GM08714 (cell line): ENCODE measurements around the gene PAX5.

ENCODE experiments used
- H3K4me3 ChIP-seq: fragments of 200-500 bp; sonication (Bioruptor generic); 2 replicates; pipeline ENCODE4 v1.5.1; 2014; ENCODE audit warnings: mild to moderate bottlenecking, low read length, inconsistent platforms
- ZNF274 ChIP-seq: IDR thresholded peaks from 2 replicates; pipeline ENCODE4 v1.6.1; 2012; ENCODE audit warnings: mild to moderate bottlenecking, low read depth, low read length

The PAX5 gene

GRCh38 chr9:36854034-36854433 lies 180.0 kb downstream of the PAX5 start:
- TF ChIP-seq ZNF274 = no peak
- no peak overlapping the region for H3K4me3 ChIP-seq

- H3K4me3 ChIP-seq = no peak overlapping the region
- no peak for TF ChIP-seq ZNF274
These were observed 180.8 kb downstream of the PAX5 start for GRCh38 chr9:36853233-36853632.

DNA sequence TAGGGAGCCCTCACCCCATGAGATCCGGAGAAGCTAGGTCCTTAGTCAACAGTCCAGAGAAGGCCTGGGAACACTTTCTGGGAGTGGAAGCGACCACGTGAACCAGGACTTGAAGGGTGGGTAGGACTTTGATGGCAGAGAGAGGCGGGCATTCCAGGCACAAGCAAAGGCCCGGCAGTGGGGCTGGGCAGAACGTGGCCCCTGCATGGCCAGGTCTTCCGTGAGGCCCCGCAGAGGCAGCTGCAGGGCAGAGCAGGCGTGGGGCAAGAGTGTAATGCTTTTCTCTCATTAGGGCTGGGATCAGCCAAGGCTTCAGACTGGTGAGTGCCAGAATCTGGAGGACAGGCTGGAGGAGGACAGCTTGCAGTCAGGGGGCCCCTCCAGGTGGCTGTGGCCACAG lies 184.1 kb downstream of the PAX5 start:
- H3K4me3 ChIP-seq = no peak overlapping the region
- TF ChIP-seq ZNF274 = no peak

DNA sequence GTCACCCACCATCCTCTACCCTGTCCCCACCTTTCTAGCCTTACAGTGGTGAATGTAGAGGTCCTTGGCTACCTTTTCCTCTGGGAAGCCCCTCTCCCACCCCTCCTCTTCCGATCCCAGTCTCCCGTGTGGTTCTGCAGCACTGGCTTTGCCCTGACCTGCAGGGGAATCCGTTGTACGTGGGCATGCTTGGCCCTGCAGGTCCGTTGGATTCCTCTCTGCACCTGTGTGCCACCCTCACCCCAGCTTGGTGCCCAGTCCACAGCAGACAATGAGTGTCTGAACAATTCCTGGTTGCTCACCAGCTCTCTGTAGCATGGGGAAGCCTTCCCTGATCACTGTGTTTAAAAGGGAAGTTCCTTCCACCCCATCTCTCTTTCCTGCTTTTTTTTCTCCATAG lies 185.1 kb downstream of the PAX5 start:
- no peak overlapping the region for H3K4me3 ChIP-seq
- TF ChIP-seq ZNF274 = no peak

DNA sequence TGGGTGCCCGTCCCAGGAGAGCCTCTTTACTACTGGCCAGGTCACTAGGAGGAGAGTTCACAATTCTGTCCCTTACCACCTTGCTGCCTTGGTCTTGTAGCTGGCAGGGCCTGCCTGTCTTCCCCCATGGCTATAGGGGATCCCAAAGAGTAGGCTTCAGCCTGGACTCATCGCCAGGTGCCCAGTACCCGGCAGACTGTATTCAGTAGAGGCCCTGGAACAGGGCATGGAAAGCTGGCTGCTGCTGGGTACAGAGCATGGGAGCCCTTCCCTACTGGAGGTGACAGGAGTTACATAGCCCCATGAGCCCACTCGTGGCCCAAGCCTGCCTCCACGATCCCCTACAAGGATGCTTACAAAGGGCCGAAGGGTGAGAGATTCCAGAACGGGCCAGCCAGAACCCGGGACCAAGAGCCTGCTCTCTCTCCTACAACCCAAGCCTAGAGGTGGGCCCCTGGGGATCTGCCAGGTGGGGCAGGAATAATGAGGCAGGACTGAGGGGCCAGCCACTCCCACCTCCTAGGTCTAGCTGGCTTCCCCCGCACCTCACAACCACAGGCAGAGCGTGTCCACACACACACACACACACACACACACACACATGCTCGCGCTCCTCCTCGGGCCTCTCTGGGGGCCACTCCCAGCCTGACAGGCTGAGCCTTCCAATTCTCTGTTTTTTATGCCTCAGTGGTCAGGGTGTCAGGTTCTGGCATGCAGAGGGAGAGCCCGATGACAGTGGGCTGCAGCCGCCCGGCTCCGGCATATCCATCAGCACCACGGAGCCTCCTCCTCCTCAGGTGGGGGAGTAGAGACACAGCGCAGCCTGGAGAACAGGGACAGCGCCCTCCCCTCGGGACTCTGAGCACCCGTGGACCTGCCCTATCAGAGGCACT lies 186.0 kb downstream of the PAX5 start:
- no peak for TF ChIP-seq ZNF274
- no peak overlapping the region for H3K4me3 ChIP-seq

DNA sequence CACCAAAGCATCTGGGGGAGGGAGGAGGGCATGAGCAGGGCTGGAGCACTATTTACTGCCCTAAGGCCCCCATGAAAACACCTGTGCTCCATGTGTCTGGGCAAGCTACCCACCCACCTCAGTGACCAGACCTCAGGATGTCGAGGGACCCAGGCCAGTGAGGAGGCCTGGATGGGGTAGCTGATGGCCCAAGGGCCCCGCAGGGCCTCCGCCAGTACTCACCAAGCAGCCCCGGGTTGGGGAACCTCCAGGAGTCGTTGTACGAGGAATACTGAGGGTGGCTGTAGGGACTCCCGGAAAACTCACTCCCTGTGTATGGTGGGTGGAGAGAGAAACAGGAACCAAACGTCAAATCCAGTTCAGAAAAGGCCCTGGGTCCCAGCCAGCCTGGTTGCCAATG lies 187.4 kb downstream of the PAX5 start:
- no peak overlapping the region for H3K4me3 ChIP-seq
- TF ChIP-seq ZNF274 = no peak

DNA sequence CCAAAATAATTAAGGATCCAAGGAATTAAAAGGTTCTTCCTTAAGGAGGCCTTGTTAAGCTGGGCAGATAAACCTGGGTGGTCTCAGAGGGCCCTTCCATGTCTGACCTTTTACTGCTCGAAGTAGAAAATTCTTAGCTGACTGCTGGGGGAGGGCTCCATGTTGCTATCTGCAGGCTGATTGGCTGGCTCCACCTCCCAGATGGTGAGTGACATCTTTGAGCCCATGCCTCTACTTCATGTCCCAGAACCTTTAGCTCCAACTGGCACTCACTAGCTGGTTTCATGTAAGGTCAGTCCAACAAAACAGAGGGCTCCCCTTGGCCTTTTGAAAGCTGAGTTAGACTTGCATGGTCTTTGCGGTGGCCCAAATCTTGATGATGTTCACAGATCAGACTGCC lies 188.2 kb downstream of the PAX5 start:
- H3K4me3 ChIP-seq = no peak overlapping the region
- TF ChIP-seq ZNF274 = no peak

GRCh38 chr9:36844961-36845360 lies 189.1 kb downstream of the PAX5 start:
- no peak for TF ChIP-seq ZNF274
- no peak overlapping the region for H3K4me3 ChIP-seq

- TF ChIP-seq ZNF274 = no peak
- H3K4me3 ChIP-seq = no peak overlapping the region
These were observed 190.1 kb downstream of the PAX5 start for GRCh38 chr9:36843964-36844363.

DNA sequence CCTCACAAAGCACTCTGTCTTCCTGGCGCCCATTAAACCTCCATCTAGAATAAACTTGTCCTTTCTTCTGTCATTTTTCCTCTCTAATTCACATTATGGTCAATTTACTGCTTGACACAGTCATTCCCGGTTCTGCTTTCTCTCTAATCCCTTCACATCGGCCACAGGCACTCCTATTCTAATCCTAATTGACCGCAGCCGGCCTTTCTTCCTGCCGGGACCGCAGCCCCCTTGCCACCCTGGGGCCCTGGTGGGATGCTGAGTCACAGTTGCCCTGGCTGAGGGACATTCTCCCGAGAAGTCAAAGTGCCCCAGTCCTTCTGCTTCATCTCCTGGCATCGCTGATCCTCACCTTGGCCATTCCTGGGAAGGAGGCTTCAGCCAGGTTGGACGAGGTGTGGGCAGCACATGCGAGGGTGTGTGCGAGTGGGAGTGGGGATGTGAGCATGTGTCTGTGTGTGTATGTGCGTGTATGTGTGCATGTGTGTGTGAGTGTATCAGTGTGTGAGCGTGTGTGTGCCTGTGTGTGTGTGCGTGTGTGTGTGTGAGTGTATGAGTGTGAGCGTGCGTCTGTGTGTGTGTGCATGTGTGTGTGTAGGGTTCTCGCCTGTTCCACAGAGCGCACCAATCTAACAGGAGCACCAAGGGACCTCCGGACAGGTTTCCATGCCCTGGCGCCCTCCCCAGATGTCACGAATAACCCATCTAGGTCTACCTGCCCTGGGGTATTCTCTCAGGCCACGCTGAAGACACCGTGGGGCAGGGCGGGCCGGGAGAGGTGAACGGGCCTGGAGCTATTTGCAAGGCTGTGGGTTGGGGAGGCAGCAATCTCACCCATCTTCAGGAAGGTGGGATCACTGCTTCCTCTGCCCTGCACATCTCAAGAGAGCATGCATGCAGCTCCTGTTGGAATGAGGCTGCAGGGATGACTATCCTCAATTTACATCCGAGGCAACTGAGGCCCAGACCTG lies 191.2 kb downstream of the PAX5 start:
- TF ChIP-seq ZNF274 = no peak

DNA sequence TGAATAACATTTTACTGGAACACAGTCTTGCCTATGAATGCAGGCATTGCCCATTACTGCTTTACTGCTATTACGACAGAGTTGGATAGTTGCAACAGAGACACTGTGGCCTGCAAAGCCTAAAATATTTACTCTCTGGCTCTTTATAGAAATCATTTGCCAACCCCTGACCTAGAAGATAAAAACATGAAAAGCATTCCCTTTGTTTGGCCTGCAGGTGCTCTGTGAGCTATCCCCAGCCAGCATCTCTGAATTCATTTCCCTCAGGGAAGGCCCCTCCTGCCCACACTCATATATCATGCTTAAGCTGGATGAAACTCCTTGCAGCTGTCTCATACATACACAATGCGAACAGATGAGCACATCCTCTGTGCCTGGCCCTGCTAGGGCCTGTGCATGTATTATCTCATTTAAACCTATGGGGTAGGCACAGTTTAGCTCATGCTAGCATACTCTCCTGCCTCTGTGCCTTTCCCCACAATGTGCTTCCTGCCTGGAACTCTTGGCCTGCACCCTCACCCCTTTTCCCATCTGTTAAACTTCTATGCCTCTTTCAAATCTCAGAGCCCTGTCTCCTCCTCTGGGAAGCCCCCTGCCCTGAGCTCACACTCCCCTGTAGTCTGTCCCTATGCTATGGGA lies 193.1 kb downstream of the PAX5 start:
- TF ChIP-seq ZNF274 = no peak
- no peak overlapping the region for H3K4me3 ChIP-seq

More for the DNA sequence above, 191.2 kb downstream of the PAX5 start:
- H3K4me3 ChIP-seq = no peak overlapping the region

- no peak overlapping the region for H3K4me3 ChIP-seq
- no peak for TF ChIP-seq ZNF274
These were observed 194.8 kb downstream of the PAX5 start for GRCh38 chr9:36839131-36839885.

DNA sequence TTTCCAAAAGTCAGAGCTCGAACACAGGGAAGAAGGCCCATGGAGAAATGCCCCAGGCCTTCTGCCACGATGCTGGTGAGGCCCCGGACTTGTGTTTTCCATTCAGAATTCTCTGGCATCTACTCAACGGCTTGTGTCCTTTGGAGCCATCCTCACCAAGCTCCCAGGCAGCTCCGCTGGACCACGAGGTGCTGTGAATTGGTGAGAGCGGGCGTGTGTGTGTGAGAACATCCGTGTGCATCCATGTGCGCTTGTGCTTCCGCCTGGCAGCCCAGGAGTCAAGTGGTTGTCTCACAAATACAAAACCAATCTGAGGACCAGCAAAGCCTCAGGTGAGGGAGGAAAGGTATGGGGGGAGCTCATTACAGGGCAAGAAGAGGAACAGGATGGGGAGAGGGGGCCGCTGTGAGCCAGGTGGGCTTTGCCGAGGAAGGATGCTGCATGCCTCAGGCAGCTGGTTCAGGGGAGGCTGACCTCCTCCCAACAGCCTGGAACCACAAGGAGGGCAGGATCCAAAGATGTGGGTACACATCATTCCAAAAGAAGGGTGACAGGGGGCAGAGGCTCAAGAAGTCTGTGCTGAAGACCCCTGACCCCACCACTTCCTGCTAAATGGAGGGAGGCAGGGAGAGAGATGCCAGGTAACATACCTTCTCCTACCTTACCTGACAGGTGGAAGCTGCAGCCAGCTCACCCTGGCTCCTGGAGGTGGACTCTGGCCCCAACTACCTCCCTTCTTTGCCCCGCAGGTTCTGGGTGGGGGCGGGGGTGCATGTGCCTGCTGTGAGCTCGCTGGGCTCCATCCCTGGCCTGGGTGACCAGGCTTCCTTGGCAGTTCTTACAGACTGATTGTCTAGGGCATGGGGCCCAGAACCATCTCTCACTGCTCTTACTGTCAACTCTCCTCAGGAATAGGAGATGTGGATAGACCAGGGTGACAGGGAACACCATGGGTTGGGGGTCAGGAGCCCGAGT lies 196.3 kb downstream of the PAX5 start:
- no peak for TF ChIP-seq ZNF274
- no peak overlapping the region for H3K4me3 ChIP-seq
